ENCODE results near the gene PSPC1. TPM values are rescaled to one million over a fixed set of nuclear protein-coding genes. Genes with fewer than 3 reads are reported as not detected.

PSPC1 gene
- total RNA-seq, 1 donor from 2014 or later: 77.0 TPM

DNA sequence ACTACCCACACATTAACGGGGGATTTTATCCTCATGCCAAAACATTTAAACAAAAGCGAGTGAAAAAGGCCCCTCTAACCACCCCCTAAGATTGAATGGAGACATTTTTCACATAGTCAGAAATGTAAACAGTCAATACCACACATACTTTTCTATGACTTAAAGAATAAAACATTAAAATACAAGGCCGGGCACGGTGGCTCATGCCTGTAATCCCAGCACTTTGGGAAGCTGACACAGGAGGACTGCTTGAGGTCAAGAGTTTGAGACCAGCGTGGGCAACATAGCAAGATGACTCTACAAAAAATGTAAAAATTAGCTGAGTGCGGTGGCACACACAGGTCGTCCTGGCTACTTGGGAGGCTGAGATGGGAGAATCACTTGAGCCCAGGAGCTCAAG is 102.0 kb downstream of the PSPC1 start:
- Mint-ChIP-seq H3K36me3 (peaks cover 19% of the 10 kb centered on the region), H3K4me3 (no peak overlapping the region), H3K27me3 (ENCODE audit: insufficient read depth, low read depth) (no peaks in the 10 kb centered on the region), H3K9me3 (no peaks in the 10 kb centered on the region), H3K27ac (no peak overlapping the region), H3K4me1 (peaks cover 9% of the 10 kb centered on the region)
- Histone ChIP-seq H3K4me3 (no peak overlapping the region), H3K4me1 (peaks cover 9% of the 10 kb centered on the region), H3K27me3 (no peaks in the 10 kb centered on the region), H3K9me3 (ENCODE audit: low read depth) (no peaks in the 10 kb centered on the region), H3F3A (ENCODE audit: low read depth) (no peaks in the 10 kb centered on the region), H2AFZ (replicated peaks) (no peak overlapping the region), H3K27ac (no peak overlapping the region), H4K20me1 (ENCODE audit: low read depth) (peaks cover 32% of the 10 kb centered on the region), H3K79me2 (ENCODE audit: low read depth) (peaks cover 28% of the 10 kb centered on the region), H3K9ac (no peak overlapping the region), H3K4me2 (no peak overlapping the region), H3K36me3 (peaks cover 4% of the 10 kb centered on the region)
- no peak for DNase-seq (ENCODE audit: low spot score)
- no peak for TF ChIP-seq EZH2phosphoT487 (IDR thresholded peaks at IDR 0.05)
- TF ChIP-seq, protein P1, sequence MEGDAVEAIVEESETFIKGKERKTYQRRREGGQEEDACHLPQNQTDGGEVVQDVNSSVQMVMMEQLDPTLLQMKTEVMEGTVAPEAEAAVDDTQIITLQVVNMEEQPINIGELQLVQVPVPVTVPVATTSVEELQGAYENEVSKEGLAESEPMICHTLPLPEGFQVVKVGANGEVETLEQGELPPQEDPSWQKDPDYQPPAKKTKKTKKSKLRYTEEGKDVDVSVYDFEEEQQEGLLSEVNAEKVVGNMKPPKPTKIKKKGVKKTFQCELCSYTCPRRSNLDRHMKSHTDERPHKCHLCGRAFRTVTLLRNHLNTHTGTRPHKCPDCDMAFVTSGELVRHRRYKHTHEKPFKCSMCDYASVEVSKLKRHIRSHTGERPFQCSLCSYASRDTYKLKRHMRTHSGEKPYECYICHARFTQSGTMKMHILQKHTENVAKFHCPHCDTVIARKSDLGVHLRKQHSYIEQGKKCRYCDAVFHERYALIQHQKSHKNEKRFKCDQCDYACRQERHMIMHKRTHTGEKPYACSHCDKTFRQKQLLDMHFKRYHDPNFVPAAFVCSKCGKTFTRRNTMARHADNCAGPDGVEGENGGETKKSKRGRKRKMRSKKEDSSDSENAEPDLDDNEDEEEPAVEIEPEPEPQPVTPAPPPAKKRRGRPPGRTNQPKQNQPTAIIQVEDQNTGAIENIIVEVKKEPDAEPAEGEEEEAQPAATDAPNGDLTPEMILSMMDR (IDR thresholded peaks at IDR 0.05): no peak

DNA sequence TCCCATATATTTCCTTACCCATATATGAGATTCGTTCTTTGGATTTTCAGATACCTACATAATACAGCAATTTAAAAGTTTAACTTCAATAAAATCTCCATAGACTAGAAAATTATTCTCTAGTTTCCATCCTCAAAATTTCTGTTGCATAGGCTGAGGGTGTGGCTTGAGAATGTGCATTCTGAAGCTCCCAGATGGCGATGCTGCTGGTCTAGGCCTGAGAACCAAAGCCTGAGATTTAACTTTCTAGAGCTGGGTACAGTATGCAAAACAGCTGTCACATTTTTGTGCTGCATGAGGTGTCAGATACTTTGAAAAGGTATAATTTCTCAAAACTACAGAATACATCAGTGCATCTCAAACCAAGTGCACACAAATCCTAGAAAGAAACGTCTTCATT is 106.6 kb downstream of the PSPC1 start:
- no peaks in the 10 kb centered on the region for H3K27me3 Mint-ChIP-seq (ENCODE audit: insufficient read depth, low read depth)
- H3K4me1 Mint-ChIP-seq: no peaks in the 10 kb centered on the region
- Histone ChIP-seq H3K9me3 (ENCODE audit: low read depth) (no peaks in the 10 kb centered on the region), H2AFZ (replicated peaks) (no peak overlapping the region), H3K4me3 (no peak overlapping the region), H3K27ac (no peak overlapping the region), H3K4me1 (no peaks in the 10 kb centered on the region), H3F3A (ENCODE audit: low read depth) (no peaks in the 10 kb centered on the region), H4K20me1 (ENCODE audit: low read depth) (peaks cover 17% of the 10 kb centered on the region), H3K36me3 (peaks cover 10% of the 10 kb centered on the region), H3K4me2 (no peak overlapping the region), H3K9ac (no peak overlapping the region), H3K27me3 (no peaks in the 10 kb centered on the region), H3K79me2 (ENCODE audit: low read depth) (peaks cover 7% of the 10 kb centered on the region)
- DNase-seq (ENCODE audit: low spot score): no peak
- H3K9me3 Mint-ChIP-seq: no peaks in the 10 kb centered on the region
- H3K27ac Mint-ChIP-seq: no peak overlapping the region
- no peak for TF ChIP-seq EZH2phosphoT487 (IDR thresholded peaks at IDR 0.05)
- TF ChIP-seq EZH2 (IDR thresholded peaks at IDR 0.05): no peak
- TF ChIP-seq, protein P1 (IDR thresholded peaks at IDR 0.05): no peak
- H3K4me3 Mint-ChIP-seq: no peak overlapping the region
- H3K36me3 Mint-ChIP-seq: peaks cover 40% of the 10 kb centered on the region

DNA sequence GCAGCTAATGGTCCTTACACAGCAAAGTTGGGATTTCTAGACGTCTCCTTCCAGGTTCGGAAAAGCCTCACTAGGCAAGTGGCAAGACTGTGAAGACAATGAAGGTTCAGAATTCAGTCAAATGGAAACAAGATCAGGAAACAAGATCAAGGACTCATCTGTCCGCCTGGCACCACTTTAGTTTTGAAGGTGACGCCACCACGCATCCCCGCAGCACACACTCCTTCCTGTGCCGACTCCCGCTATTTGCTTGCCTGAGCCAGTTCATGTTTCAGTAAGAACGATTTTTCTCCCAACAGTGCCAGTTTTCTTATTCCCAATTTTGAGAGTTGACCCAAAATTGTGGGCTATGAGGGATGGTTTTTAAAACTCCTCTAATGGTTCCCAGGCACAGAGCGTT is 107.8 kb downstream of the PSPC1 start:
- Histone ChIP-seq H3F3A (ENCODE audit: low read depth) (no peaks in the 10 kb centered on the region), H3K9me3 (ENCODE audit: low read depth) (no peaks in the 10 kb centered on the region), H2AFZ (replicated peaks) (no peak overlapping the region), H4K20me1 (ENCODE audit: low read depth) (peaks cover 13% of the 10 kb centered on the region), H3K36me3 (peaks cover 10% of the 10 kb centered on the region), H3K4me3 (no peak overlapping the region), H3K4me2 (no peak overlapping the region), H3K4me1 (no peaks in the 10 kb centered on the region), H3K27ac (no peak overlapping the region), H3K79me2 (ENCODE audit: low read depth) (no peaks in the 10 kb centered on the region), H3K27me3 (no peaks in the 10 kb centered on the region), H3K9ac (no peak overlapping the region)
- TF ChIP-seq EZH2phosphoT487 (IDR thresholded peaks at IDR 0.05): no peak
- TF ChIP-seq, protein P1 (IDR thresholded peaks at IDR 0.05): no peak
- Mint-ChIP-seq H3K9me3 (no peaks in the 10 kb centered on the region), H3K4me3 (no peak overlapping the region), H3K36me3 (peaks cover 49% of the 10 kb centered on the region), H3K27me3 (ENCODE audit: insufficient read depth, low read depth) (no peaks in the 10 kb centered on the region), H3K4me1 (no peaks in the 10 kb centered on the region), H3K27ac (no peak overlapping the region)
- no peak for DNase-seq (ENCODE audit: low spot score)
